GM21526 (cell line): Measurements from ENCODE around the gene FAP.

Experiments
- ATAC-seq: cut with Tn5 transposase; IDR thresholded peaks from one replicate; pipeline ENCODE4 v1.9.1; 2021; ENCODE audit warnings: moderate library complexity; ENCODE audit not compliant: unreplicated experiment, low FRiP score

The FAP gene

DNA sequence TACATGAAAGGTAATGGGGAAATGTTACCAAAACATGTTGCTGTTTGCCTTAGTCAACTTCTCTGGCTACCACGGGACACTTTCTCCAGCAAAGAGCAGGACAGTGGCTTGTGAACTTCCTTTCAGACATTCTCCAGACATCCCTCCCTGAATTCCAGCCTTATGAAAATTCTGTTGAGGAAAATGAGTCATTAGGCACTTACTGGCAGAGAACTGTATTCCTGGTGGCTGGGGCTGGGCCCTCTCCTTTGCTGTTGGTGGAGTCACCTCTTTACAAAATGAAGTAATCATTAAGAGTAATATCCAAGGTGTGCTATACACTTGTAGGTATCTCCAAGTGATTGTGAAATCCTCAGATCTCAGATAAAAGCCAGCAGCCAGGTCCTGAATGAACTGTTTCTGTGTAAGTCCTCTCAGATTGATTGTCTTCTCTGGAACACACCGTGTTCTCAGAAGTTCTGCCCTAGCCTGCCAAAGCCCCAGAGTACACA lies 1.3 kb upstream of the FAP start:
- ATAC-seq, result no peak

GRCh38 chr2:162243715-162244114 lies 470 bp upstream of the FAP start:
- ATAC-seq, result no peak

DNA sequence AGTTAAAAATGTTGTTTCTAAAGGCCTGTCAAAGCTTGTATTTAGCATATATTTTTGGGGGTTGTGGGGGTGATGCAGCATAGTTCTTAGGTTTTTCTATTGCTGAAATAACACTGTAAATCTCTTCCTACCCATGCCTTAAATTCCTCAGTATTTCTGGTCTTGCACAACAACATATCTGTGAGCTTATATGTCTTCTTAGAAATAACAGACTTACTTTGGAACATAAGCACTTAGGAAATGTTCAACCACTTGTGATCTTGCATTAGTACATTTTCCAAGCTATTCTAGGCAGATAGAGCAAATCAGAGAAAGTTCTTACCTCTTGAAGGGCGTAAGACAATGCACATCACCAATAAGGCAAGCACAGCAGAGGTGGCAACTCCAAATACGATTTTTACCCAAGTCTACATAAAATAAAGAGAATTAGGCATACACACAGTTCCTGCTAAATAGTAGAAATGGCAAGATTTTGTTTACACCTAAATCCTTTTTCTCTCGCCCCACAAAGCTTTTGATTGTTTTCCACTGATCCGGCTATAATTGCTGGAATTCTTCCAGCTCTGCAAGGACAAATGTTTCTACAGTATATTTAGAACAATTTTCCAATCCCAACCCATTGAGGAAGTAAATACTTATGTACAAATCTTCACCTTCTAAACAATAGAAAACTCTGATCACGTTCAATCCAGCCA lies 512 bp downstream of the FAP start:
- no peak for ATAC-seq

DNA sequence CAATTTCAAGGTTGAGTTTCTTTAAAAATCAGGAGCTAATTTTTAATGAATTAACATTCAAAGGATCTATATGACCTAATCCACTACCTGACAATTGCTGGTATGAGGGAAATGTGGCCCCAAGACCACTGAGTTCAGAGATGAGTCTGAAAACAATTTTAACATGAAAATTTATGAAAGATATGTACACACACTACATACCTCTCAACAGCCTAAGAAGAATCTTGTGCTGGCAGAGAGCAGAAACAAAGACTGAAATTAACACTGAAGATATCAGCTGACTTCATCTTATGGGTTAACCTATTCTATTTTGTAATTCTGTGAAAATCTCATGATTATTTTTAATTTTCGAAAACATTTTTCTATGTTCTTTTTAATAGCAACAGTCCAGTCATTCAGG lies 1.7 kb downstream of the FAP start:
- no peak for ATAC-seq

DNA sequence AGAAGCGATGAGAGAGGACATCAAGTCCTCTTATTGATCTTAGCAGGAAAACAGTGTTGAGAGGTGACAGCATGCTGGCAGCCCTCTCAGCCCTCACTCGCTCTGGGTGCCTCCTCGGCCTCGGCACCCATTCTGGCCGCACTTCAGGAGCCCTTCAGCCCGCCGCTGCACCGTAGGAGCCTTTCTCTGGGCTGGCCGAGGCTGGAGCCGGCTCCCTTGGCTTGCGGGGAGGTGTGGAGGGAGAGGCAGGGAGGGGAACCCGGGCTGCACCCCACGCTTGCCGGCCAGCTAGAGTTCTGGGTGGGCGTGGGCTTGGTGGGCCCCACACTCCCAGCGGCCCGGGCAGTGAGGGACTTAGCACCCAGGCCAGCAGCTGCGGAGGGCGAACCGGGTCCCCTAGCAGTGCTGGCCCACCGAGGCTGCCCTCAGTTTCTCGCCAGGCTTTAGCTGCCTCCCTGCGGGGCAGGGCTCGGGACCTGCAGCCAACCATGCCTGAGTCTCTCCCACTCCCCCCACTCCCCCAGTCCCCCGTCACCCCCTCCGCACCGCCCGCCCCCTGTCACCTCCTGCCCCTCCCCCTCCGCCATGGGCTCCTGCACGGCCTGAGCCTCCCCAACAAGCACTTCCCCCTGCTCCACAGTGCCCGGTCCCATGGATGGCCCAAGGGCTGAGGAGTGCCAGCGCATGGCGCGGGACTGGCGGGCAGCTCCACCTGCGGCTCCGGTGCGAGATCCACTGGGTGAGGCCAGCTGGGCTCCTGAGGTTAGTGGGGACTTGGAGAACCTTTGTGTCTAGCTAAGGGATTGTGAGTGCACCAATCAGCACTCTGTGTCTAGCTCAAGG lies 8.4 kb downstream of the FAP start:
- no peak for ATAC-seq

DNA sequence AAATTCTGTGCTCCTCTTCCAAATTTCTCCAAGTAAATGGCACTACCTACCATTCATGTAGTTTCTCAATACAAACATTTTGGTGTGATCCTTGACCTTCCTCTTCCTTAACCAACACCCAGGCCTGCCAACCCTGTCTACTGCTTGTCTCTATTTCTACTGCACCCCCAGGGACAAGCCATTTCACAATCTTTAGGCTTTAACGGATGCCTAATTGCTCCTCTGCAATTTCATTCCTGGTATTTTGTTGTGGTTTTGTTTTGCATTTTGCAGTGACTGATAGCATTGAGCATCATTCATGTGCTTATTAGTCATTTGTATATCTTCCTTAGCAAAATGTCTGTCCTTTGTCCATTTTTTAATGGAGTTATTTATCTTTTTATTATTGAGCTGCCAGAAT lies 10.0 kb downstream of the FAP start:
- no peak for ATAC-seq

DNA sequence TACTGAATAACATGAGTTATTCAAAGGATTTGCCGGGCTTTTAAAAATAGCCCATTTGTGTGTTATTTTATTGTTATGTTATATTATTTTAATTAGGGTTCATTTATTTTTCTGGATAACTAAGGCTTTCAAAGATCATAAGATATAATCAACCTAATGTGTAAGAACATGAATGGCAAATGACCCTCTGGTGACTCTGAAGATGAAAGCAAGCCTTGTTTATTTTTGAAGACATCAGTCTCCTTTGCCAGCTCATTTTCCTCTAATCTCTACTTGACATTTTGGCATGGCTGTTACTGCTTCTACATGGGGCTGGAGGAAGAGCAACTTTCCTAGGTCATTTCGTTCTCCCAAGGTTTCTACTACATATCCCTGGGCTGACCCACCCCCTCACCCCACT lies 10.6 kb downstream of the FAP start:
- ATAC-seq, result no peak

- no peak for ATAC-seq
Observed at GRCh38 chr2:162232027-162232426, 11.2 kb downstream of the FAP start.

DNA sequence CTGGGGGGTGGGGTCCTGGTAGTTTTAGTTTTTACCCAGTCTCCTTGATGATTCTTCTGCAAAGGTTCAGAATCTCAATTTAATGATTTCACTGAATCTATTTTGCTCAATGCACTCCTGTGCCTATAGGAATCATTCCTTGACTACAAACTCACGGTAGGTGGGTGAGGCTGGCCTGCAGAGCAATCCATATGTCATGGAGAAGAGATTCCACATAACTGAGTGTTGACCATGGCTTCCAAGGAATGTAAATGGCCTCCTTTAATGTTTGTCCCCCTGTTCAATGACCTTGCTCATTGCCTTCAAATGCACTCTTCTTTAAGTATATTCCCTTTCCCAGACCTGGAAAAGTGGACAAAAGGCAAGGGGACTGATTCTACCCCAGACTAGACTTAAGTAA lies 12.5 kb downstream of the FAP start:
- ATAC-seq, result no peak

- ATAC-seq, result no peak
Observed at GRCh38 chr2:162226836-162227235, 16.4 kb downstream of the FAP start.

- peak; percentile 91 for ATAC-seq
Observed at GRCh38 chr2:162221064-162221463, 22.2 kb downstream of the FAP start.

DNA sequence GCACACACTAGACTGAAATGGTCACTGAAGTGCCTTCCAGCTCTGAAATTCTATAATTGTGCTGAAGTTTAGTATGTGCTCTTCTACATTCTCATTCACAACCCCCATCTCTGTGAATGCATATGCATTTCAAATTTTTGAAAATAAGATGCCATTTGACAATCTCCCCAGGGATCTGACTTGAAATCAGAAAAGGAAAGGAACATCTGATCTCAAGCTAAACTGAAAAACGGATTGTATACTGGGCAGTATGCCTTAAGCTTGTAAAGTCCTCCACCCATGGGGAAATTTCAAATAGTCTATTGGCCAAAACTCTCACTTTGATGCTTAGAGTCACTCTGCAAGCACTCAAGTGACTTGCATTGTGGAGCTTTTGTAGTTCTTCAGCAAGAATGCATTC lies 22.9 kb downstream of the FAP start:
- ATAC-seq, result no peak

DNA sequence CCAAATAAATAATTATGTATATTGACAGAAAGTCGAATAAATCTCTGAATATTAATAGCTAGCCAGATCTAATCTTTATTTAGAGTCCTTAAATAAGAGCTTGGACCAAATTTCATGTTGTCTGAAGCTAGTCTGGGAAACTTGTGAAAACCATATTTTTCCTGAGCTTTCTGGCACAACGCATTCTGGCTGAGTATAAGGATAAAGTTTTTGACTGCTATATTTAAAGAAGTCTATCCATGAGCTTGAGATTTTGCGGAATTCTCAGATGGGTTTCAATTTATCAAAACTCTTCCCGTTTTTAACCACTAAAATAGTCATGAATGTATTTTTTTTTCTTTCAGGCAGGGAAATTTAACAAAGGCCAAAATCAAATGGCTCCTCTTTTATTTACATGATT lies 23.8 kb downstream of the FAP start:
- no peak for ATAC-seq

GRCh38 chr2:162217598-162217997 lies 25.6 kb downstream of the FAP start:
- ATAC-seq, result no peak

DNA sequence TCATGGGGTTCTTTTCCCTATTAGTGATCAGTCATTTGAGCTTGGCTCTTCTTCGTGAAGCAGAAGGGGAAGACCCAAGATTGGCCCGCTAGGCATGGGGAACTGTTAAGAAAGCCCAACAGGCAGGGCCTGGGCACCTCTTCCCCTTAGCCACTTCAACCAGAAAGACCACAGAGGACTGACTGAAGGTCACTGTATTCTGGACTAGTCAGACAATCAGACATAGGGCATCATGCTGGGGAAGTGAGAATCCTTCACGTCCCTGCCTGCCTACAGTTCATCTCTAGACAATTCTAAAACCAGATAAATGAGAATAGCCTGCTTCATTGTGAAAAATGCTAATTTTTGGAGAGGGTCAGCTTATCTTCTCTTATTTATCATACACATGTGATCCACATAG lies 28.1 kb downstream of the FAP start:
- ATAC-seq, result no peak

DNA sequence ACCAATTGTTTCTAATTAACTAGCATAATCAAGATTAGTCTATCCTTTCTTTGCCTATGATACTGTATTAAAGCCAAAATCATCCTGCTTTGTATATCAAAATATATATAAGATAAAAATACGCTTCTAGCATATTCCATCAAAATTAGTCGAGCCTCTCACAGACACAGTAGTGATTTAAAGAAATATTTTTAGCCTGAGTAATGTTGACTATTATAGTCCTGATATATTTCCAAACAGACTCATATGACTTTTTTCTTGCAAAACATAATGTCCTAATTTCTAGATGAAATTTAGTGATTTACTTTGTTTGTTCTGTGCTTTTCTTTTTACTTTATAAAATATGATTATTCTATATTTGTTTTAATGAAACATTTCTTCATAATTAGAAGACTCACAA lies 30.9 kb downstream of the FAP start:
- ATAC-seq, result no peak

GRCh38 chr2:162211732-162212131 lies 31.5 kb downstream of the FAP start:
- ATAC-seq, result no peak

DNA sequence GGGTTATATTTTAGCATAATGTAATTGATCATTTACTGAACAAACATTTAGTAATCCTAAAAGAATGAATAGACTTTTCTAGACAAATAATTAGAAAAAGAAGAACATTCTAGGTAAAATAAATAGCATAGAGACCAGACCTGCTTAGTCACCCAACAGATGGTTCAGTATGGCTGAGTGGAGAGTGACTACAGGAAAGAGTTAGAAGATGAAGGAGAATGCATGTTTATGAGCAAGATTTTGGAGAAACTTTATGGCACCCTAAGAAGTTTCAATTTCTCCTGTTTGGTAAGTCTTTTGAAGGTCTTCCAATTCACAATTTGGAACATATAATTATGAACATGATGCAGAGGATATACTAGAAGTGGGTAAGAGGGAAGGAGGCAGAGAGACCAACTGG lies 32.9 kb downstream of the FAP start:
- ATAC-seq, result no peak

GRCh38 chr2:162202203-162202602 lies 41.0 kb downstream of the FAP start:
- no peak for ATAC-seq

DNA sequence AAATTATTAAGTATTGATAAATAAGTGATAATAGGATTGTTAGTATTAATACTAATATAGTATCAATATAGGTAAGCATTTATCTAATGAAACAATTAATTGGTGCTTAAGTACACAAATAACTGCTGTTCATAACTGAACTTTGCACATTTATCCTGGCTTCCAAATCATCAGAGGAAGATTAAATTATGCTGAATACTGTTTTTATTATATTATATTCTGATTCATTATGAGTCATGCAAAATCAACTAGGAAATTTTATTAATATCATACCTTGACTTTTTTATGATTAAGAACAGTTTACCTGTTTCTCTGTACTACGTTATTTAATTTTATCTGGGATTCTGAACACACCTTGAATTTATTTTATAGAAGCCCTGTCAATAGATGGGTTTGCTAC lies 42.6 kb downstream of the FAP start:
- ATAC-seq, result no peak

GRCh38 chr2:162199913-162200312 lies 43.3 kb downstream of the FAP start:
- no peak for ATAC-seq

DNA sequence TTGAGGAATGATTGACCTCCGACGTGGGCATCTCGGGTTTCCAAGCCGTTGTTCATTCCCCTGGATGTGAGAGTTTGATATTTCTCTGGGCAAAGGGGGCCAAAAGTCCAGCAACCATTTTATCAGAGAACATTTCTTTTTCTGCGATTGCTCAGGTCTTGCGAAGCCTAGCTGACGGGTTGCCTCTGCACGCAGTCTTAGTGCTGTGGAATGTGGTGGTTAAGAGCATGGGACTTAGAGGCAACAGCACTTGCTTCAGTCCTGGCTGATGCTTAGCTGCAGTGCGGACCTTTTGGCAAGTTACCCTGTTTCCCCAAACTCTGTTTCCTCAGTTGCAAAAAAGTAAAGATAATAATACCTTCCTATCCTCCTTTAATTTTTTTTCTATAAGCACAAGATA lies 45.0 kb downstream of the FAP start:
- no peak for ATAC-seq
